HepG2 (cell line): Measurements from ENCODE around the gene NDRG3. TPM values are rescaled to one million over a fixed set of nuclear protein-coding genes. Genes with fewer than 3 reads are reported as not detected.

Experiments used
- ATAC-seq: fragments of 200-7000 bp; cut with Tn5 transposase; 3 replicates; pipeline ENCODE4 v1.9.1; 2020; ENCODE audit warnings: mild to moderate bottlenecking, moderate library complexity
- BruUV-seq: library from RNA; stranded (reverse); fragments of 400-500 nt; replicated peaks from 2 replicates; lab custom pipeline; 2021; lab: Mats Ljungman, UMichigan
- CTCF ChIA-PET: fragments of 300-600 bp; formaldehyde crosslinking; extraction: SDS; loops from one replicate; lab custom pipeline; 2021; ENCODE audit warnings: low total read pairs, inconsistent platforms, low intra/inter-chr PET ratio; lab: Yijun Ruan, JAX
- POLR2A ChIA-PET: fragments of 350-600 bp; sonication (Branson Sonifier 250); formaldehyde crosslinking; loops from one replicate; lab custom pipeline; 2020; ENCODE audit warnings: antibody characterized with exemption, inconsistent platforms; lab: Yijun Ruan, JAX
- DNase-seq: peaks from one replicate; pipeline ENCODE4 v3.0.0-alpha.2; 2015; ENCODE audit warnings: low spot score
- FAIRE-seq: peaks from 3 replicates; lab custom pipeline; 2011; peaks lifted over from hg19 to GRCh38; lab: Jason Lieb, UNC
- H2AFZ ChIP-seq: one replicate; pipeline ENCODE4 v1.6.1; 2011; ENCODE audit warnings: low read length, inconsistent platforms
- H3K27ac ChIP-seq: fragments of 300-600 bp; 3 replicates; pipeline ENCODE4 v1.8.0; 2011; ENCODE audit warnings: mixed run types, mild to moderate bottlenecking, mixed read lengths, low read length, inconsistent platforms; ENCODE audit not compliant: insufficient read depth; ENCODE audit errors: extremely low read length
- H3K27me3 ChIP-seq, 2 experiments: fragments of 200-600 bp in 1 of 2; 2 replicates in 1 of 2; 3 replicates in 1 of 2; pipeline versions ENCODE4 v1.6.0 to v1.8.0; 2011; ENCODE audit warnings: low read length in 2 of 2, mild to moderate bottlenecking in 2 of 2, moderate library complexity in 2 of 2, inconsistent platforms in 1 of 2; ENCODE audit not compliant: insufficient read depth in 2 of 2, control insufficient read depth in 1 of 2
- H3K36me3 ChIP-seq, 2 experiments: fragments of 200-600 bp in 1 of 2; replicated peaks in 1 of 2; 2 replicates in 1 of 2; 3 replicates in 1 of 2; pipeline versions ENCODE4 v1.5.1 to v1.8.0; 2011; ENCODE audit warnings: low read length in 2 of 2, inconsistent platforms in 1 of 2; ENCODE audit not compliant: insufficient read depth in 2 of 2, control insufficient read depth in 1 of 2
- H3K4me1 ChIP-seq: 2 replicates; pipeline ENCODE4 v1.5.1; 2012; ENCODE audit warnings: low read length, inconsistent platforms; ENCODE audit not compliant: insufficient read depth
- H3K4me2 ChIP-seq: 2 replicates; pipeline ENCODE4 v1.6.0; 2011; ENCODE audit warnings: low read depth, low read length, inconsistent platforms
- H3K4me3 ChIP-seq, 3 experiments: fragments of 200-600 bp in 1 of 3; sonication (generic), shearing (Covaris generic) in 1 of 3; replicated peaks in 1 of 3; 2 replicates each; pipeline ENCODE4 v1.5.1; 2011 to 2016; ENCODE audit warnings: low read length in 3 of 3, inconsistent platforms in 2 of 3, low read depth in 2 of 3, mild to moderate bottlenecking in 2 of 3, control low read depth in 1 of 3, mixed read lengths in 1 of 3; ENCODE audit not compliant: insufficient read depth in 1 of 3
- H3K79me2 ChIP-seq: one replicate; pipeline ENCODE4 v1.6.1; 2011; ENCODE audit warnings: low read length, inconsistent platforms; ENCODE audit not compliant: insufficient read depth
- H3K9ac ChIP-seq: 2 replicates; pipeline ENCODE4 v1.6.0; 2011; ENCODE audit warnings: mild to moderate bottlenecking, low read depth, low read length, inconsistent platforms; ENCODE audit not compliant: insufficient read depth
- H3K9me3 ChIP-seq: 2 replicates; pipeline ENCODE4 v1.5.1; 2012; ENCODE audit warnings: mild to moderate bottlenecking, low read length
- H4K20me1 ChIP-seq: 2 replicates; pipeline ENCODE4 v1.6.0; 2011; ENCODE audit warnings: inconsistent platforms, mild to moderate bottlenecking, low read length, moderate library complexity; ENCODE audit not compliant: insufficient read depth
- ELF4 ChIP-seq: sonication (generic); formaldehyde crosslinking; IDR thresholded peaks from 2 replicates; pipeline ENCODE4 v1.5.0; 2020; ENCODE audit warnings: missing genetic modification reagents, mild to moderate bottlenecking, moderate library complexity, borderline replicate concordance
- GFI1 ChIP-seq: sonication (generic); formaldehyde crosslinking; IDR thresholded peaks from 2 replicates; pipeline ENCODE4 v1.5.0; 2020; ENCODE audit warnings: missing genetic modification reagents, mild to moderate bottlenecking, borderline replicate concordance
- KAT7 ChIP-seq: IDR thresholded peaks from 2 replicates; pipeline ENCODE4 v1.6.1; 2018; ENCODE audit warnings: borderline replicate concordance, missing compliant biosample characterization
- MAFG ChIP-seq: sonication (generic); formaldehyde crosslinking; IDR thresholded peaks from 2 replicates; pipeline ENCODE4 v1.5.1; 2020; ENCODE audit warnings: mild to moderate bottlenecking, missing genetic modification reagents
- MTA3 ChIP-seq: sonication (generic); formaldehyde crosslinking; IDR thresholded peaks from 2 replicates; pipeline ENCODE4 v1.4.0; 2020; ENCODE audit warnings: missing genetic modification reagents
- NFKBIZ ChIP-seq: IDR thresholded peaks from 2 replicates; pipeline ENCODE4 v1.6.1; 2018; ENCODE audit warnings: missing genetic modification reagents, missing compliant biosample characterization
- PCBP1 ChIP-seq: fragments of 200-400 bp; formaldehyde crosslinking; IDR thresholded peaks from 2 replicates; pipeline ENCODE4 v1.6.1; 2017; ENCODE audit warnings: mild to moderate bottlenecking, low read depth, low read length, borderline replicate concordance
- RBM22 ChIP-seq: fragments of 200-400 bp; formaldehyde crosslinking; optimal IDR thresholded peaks from 2 replicates; pipeline ENCODE3; 2017; ENCODE audit warnings: mild to moderate bottlenecking, low read length, moderate library complexity
- STAG1 ChIP-seq: sonication (generic); formaldehyde crosslinking; IDR thresholded peaks from 2 replicates; pipeline ENCODE4 v1.4.0; 2020; ENCODE audit warnings: missing genetic modification reagents
- ZFY ChIP-seq: sonication (generic); formaldehyde crosslinking; IDR thresholded peaks from 2 replicates; pipeline ENCODE4 v1.4.0; 2020; ENCODE audit warnings: missing genetic modification reagents
- ZNF101 ChIP-seq: sonication (generic); formaldehyde crosslinking; IDR thresholded peaks from 2 replicates; pipeline ENCODE4 v1.4.0; 2020; ENCODE audit warnings: mild to moderate bottlenecking, low read depth, missing genetic modification reagents, borderline replicate concordance
- WGBS: methylation state at CpG from one replicate; pipeline ENCODE4 v1.1.6; 2017; ENCODE audit warnings: low lambda C conversion rate; 5-methylcytosine and 5-hydroxymethylcytosine counted together
- in situ Hi-C: cut with HindIII; loops from 2 replicates; pipeline ENCODE4 v1.10.0; 2017; ENCODE audit warnings: low pct_unique_long_range_greater_than_20kb; ENCODE audit not compliant: extremely low pct_ligation_motif_present
- intact Hi-C: fragments of 100-400 bp; cut with micrococcal nuclease; formaldehyde crosslinking; loops from one replicate; pipeline ENCODE4 v1.10.0; 2022; ENCODE audit not compliant: unreplicated experiment
- polyA plus RNA-seq, 8 experiments: library from polyadenylated mRNA; depleted of rRNA in 3 of 8; stranded (reverse) in 7 of 8; unstranded in 1 of 8; fragments of >200 nt; fragmentation: Illumina TruSeq in 4 of 8; extraction: Trizol in 4 of 8; gene quantifications; 2 replicates each; pipeline versions ENCODE4 v1.2.1 to v1.2.3, GENCODE V29; 2011 to 2016; ENCODE audit warnings: low read depth in 4 of 8, missing spikeins in 1 of 8, mixed read lengths in 1 of 8; ENCODE audit not compliant: insufficient read depth in 1 of 8
- total RNA-seq, 5 experiments: library from RNA; depleted of rRNA; stranded (reverse); fragments of >200 nt; fragmentation: Illumina TruSeq; extraction: Trizol; gene quantifications; 2 replicates each; pipeline ENCODE4 v1.2.3, GENCODE V29; 2016; ENCODE audit warnings: low read depth in 1 of 5
- TF ChIP-seq, protein P1 (sequence below): sonication (generic); formaldehyde crosslinking; conservative IDR thresholded peaks from 2 replicates; pipeline ENCODE4 v1.4.0; 2020; ENCODE audit warnings: missing genetic modification reagents
- TF ChIP-seq, protein P2 (sequence below): sonication (generic); formaldehyde crosslinking; IDR thresholded peaks from 2 replicates; pipeline ENCODE4 v1.5.1; 2020; ENCODE audit warnings: mild to moderate bottlenecking, moderate library complexity, missing genetic modification reagents
- TF ChIP-seq, protein P3 (sequence below): sonication (generic); formaldehyde crosslinking; IDR thresholded peaks from 2 replicates; pipeline ENCODE4; 2020; ENCODE audit warnings: missing genetic modification reagents, mild to moderate bottlenecking, borderline replicate concordance
- TF ChIP-seq, protein P4 (sequence below): sonication (generic); formaldehyde crosslinking; IDR thresholded peaks from 2 replicates; pipeline ENCODE4 v1.8.0; 2022; ENCODE audit warnings: missing genetic modification reagents, mild to moderate bottlenecking, borderline replicate concordance

The NDRG3 gene
- total and polyA plus RNA-seq, 2 of the 13 experiments (the other 11 are each of a cell fraction or from before 2014, with no cell fraction given) = 36.0 to 40.5 TPM

DNA sequence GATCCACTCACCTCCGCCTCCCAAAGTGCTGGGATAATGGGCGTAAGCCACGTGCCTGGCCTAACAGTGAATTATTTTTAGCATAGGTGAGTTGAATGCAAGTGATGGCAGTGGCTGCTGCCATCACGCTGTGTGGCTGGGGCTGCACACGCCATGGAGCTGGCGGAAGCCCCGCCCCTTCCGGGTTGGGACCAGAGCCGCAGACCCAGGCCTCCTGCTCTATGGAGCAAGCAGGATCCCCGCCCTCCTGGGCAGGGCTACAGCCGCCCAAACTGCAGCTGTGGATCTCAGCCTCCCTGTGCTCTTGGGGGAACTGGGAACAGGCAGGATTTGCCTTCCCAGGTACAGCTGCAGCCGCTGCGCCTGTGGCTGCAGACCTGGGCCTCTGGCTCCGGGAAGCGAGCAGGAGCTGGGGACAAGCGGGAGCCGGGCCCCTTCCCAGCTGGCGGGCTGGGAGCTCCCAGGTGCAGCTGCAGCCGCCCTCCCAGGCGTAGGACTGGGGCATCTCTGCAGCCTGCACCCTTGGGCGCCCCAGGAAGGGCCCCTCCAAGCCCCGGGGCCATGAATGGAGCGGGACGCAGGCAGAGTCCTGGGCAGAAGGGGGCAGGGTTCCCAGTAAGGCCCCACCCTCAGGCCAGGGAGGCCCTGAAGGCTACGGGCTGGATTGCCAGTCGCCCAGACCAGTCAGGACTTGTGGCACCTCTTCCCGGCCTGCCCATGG, 69.0 kb downstream of the NDRG3 start:
- Histone ChIP-seq H3K4me1 (no peaks in the 10 kb centered on the region), H2AFZ (no peak overlapping the region), H3K36me3 (peaks cover 0 to 12% of the 10 kb centered on the region in 2 experiments; a peak in 2 of 5 replicates), H3K9me3 (no peaks in the 10 kb centered on the region), H3K27ac (peak overlapping the region; percentile 62), H3K27me3 (no peaks in the 10 kb centered on the region), H4K20me1 (no peaks in the 10 kb centered on the region), H3K4me3 (peak overlapping the region in 2 of 3 experiments; percentile 60 to 63; a peak in 3 of 6 replicates), H3K4me2 (peak overlapping the region; percentile 22), H3K79me2 (no peaks in the 10 kb centered on the region), H3K9ac (peak overlapping the region; percentile 44; the same call in 1 of the 2 replicates)
- in situ Hi-C loops = no loop called here
- ChIA-PET POLR2A (interaction anchor here (0.8 to 1.9 kb wide), 6 partner anchors 13 to 69 kb away, joined by 3 to 8 read pairs (median 4); partner anchors contain the start of gene NDRG3), CTCF (no interaction called here)
- no TSS peak for BruUV-seq
- ATAC-seq = peak; percentile 96
- WGBS = 84% methylated on average over 27 of the region's 27 CpGs
- intact Hi-C loops = no loop called here
- peak; percentile 83 for DNase-seq
- no peak for FAIRE-seq
- TF ChIP-seq, protein P1, sequence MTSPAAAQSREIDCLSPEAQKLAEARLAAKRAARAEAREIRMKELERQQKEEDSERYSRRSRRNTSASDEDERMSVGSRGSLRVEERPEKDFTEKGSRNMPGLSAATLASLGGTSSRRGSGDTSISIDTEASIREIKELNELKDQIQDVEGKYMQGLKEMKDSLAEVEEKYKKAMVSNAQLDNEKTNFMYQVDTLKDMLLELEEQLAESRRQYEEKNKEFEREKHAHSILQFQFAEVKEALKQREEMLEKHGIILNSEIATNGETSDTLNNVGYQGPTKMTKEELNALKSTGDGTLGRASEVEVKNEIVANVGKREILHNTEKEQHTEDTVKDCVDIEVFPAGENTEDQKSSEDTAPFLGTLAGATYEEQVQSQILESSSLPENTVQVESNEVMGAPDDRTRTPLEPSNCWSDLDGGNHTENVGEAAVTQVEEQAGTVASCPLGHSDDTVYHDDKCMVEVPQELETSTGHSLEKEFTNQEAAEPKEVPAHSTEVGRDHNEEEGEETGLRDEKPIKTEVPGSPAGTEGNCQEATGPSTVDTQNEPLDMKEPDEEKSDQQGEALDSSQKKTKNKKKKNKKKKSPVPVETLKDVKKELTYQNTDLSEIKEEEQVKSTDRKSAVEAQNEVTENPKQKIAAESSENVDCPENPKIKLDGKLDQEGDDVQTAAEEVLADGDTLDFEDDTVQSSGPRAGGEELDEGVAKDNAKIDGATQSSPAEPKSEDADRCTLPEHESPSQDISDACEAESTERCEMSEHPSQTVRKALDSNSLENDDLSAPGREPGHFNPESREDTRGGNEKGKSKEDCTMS (CRISPR knock-in tag) = no peak
- TF ChIP-seq NFKBIZ (CRISPR knock-in tag) (no peak), ZNF101 (CRISPR knock-in tag) (no peak), MTA3 (CRISPR knock-in tag) (no peak), GFI1 (CRISPR knock-in tag) (no peak), PCBP1 (peak; percentile 78; the same call in 1 of the 2 replicates), ZFY (CRISPR knock-in tag) (peak; percentile 29; the same call in 1 of the 2 replicates), KAT7 (CRISPR knock-in tag) (no peak), MAFG (CRISPR knock-in tag) (no peak), ELF4 (CRISPR knock-in tag) (no peak), RBM22 (no peak), STAG1 (CRISPR knock-in tag) (no peak)
- TF ChIP-seq, protein P2, sequence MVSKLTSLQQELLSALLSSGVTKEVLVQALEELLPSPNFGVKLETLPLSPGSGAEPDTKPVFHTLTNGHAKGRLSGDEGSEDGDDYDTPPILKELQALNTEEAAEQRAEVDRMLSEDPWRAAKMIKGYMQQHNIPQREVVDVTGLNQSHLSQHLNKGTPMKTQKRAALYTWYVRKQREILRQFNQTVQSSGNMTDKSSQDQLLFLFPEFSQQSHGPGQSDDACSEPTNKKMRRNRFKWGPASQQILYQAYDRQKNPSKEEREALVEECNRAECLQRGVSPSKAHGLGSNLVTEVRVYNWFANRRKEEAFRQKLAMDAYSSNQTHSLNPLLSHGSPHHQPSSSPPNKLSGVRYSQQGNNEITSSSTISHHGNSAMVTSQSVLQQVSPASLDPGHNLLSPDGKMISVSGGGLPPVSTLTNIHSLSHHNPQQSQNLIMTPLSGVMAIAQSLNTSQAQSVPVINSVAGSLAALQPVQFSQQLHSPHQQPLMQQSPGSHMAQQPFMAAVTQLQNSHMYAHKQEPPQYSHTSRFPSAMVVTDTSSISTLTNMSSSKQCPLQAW (CRISPR knock-in tag) = no peak
- TF ChIP-seq, protein P3, sequence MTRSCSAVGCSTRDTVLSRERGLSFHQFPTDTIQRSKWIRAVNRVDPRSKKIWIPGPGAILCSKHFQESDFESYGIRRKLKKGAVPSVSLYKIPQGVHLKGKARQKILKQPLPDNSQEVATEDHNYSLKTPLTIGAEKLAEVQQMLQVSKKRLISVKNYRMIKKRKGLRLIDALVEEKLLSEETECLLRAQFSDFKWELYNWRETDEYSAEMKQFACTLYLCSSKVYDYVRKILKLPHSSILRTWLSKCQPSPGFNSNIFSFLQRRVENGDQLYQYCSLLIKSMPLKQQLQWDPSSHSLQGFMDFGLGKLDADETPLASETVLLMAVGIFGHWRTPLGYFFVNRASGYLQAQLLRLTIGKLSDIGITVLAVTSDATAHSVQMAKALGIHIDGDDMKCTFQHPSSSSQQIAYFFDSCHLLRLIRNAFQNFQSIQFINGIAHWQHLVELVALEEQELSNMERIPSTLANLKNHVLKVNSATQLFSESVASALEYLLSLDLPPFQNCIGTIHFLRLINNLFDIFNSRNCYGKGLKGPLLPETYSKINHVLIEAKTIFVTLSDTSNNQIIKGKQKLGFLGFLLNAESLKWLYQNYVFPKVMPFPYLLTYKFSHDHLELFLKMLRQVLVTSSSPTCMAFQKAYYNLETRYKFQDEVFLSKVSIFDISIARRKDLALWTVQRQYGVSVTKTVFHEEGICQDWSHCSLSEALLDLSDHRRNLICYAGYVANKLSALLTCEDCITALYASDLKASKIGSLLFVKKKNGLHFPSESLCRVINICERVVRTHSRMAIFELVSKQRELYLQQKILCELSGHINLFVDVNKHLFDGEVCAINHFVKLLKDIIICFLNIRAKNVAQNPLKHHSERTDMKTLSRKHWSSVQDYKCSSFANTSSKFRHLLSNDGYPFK (CRISPR knock-in tag) = 0 out of 2 replicates have a peak, but pooled peaks have one; percentile 22
- TF ChIP-seq, protein P4, sequence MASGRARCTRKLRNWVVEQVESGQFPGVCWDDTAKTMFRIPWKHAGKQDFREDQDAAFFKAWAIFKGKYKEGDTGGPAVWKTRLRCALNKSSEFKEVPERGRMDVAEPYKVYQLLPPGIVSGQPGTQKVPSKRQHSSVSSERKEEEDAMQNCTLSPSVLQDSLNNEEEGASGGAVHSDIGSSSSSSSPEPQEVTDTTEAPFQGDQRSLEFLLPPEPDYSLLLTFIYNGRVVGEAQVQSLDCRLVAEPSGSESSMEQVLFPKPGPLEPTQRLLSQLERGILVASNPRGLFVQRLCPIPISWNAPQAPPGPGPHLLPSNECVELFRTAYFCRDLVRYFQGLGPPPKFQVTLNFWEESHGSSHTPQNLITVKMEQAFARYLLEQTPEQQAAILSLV = no peak
